Adipose tissue (tissue), 3 donors: ENCODE measurements around the gene SPINK6. TPM values are rescaled to one million over a fixed set of nuclear protein-coding genes. Genes with fewer than 3 reads are reported as not detected.

Source experiments
- H3K27ac ChIP-seq: one replicate; pipeline ENCODE4 v1.5.1; 2013; ENCODE audit warnings: low read depth, low read length
- WGBS, 3 donors: extraction: QIAGEN DNeasy Blood & Tissue Kit; methylation state at CpG; one replicate each; pipeline ENCODE4 v1.1.7; 2013; 5-methylcytosine and 5-hydroxymethylcytosine counted together
- polyA plus RNA-seq, 3 donors: library from polyadenylated mRNA; stranded (reverse); fragments of 200-250 nt; gene quantifications; one replicate each; pipeline ENCODE4 v1.2.3, GENCODE V29; 2013
- donor health status: healthy with polysubstance abuse.
- donor health status: Bipolar disorder and iron deficiency.
- donor health status: healthy.

SPINK6 gene
- polyA plus RNA-seq, 3 donors = 0.42 TPM; not detected in 2

GRCh38 chr5:148209151-148209770 lies 6.4 kb downstream of the SPINK6 start:
- 32 to 63% (median 59%) methylated on average over 3 of the region's 3 CpGs for WGBS, 3 donors

DNA sequence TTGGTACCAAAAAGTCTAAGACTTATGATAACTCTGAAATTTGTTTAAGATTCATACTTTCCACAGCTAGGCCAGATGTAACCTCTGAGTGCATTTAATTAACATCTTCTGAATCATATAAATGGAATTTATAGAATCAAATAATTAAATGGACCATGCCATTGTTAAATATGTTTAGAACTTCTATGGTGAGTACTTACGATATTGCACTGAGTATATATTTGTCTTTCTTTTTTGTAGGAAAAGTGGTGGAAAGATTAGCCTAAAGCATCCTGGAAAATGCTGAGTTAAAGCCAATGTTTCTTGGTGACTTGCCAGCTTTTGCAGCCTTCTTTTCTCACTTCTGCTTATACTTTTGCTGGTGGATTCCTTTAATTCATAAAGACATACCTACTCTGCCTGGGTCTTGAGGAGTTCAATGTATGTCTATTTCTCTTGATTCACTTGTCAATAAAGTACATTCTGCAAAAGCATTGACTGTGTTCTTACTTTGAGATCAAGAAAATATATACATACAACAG lies 11.9 kb downstream of the SPINK6 start:
- H3K27ac ChIP-seq = no peak overlapping the region
- 66 to 76% (median 71%) methylated on average over 1 of the region's 1 CpG for WGBS, 3 donors

More at GRCh38 chr5:148209151-148209770, 6.4 kb downstream of the SPINK6 start:
- H3K27ac ChIP-seq = no peak overlapping the region

GRCh38 chr5:148221508-148221907 lies 18.7 kb downstream of the SPINK6 start:
- no peak overlapping the region for H3K27ac ChIP-seq
- WGBS, 3 donors = 73 to 81% (median 80%) methylated on average over 6 of the region's 6 CpGs

- no peak overlapping the region for H3K27ac ChIP-seq
- 53 to 76% (median 74%) methylated on average over 2 of the region's 2 CpGs for WGBS, 3 donors
Observed at GRCh38 chr5:148224117-148224742, 21.4 kb downstream of the SPINK6 start.

GRCh38 chr5:148228392-148228984 lies 25.6 kb downstream of the SPINK6 start:
- 89 to 92% (median 90%) methylated on average over 3 of the region's 3 CpGs for WGBS, 3 donors

DNA sequence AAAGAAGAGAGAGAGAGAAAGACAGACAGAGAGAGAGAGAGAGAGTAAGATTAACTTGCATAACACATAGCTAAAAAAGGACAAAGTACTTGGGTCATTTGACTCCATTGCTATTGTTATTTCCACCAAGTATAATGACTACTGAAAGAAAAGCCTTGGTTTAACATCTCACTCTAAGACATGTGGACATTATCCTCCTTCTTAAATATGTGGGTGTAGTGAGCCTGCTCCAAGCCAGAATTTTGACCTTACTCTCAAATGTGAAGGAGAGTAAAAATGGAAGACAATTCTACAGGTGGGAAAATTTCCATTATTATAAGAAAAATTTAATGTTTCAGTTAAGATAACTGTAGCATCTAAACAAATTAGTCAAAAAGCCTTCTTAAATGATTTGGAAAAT lies 27.0 kb downstream of the SPINK6 start:
- no peak overlapping the region for H3K27ac ChIP-seq

More at GRCh38 chr5:148228392-148228984, 25.6 kb downstream of the SPINK6 start:
- no peak overlapping the region for H3K27ac ChIP-seq

DNA sequence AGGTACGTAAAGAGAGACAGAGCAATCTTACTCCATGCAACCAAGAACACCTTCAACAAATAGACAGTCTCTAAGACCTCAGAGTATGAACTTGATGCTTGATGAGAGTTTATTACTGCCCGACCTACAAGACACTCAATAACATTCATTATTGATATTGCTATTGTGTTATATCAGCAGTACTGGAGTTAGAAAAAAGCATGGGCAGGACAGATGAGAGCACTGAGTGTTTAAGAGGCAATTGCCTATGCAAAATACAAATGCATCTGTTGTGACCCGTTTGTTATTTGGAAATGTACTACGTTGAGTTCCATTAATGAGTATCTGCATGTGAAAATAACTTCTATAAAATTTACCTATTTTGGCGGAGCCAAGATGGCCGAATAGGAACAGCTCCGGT lies 27.4 kb downstream of the SPINK6 start:
- 92 to 95% (median 94%) methylated on average over 7 of the region's 7 CpGs for WGBS, 3 donors
- H3K27ac ChIP-seq = no peak overlapping the region

DNA sequence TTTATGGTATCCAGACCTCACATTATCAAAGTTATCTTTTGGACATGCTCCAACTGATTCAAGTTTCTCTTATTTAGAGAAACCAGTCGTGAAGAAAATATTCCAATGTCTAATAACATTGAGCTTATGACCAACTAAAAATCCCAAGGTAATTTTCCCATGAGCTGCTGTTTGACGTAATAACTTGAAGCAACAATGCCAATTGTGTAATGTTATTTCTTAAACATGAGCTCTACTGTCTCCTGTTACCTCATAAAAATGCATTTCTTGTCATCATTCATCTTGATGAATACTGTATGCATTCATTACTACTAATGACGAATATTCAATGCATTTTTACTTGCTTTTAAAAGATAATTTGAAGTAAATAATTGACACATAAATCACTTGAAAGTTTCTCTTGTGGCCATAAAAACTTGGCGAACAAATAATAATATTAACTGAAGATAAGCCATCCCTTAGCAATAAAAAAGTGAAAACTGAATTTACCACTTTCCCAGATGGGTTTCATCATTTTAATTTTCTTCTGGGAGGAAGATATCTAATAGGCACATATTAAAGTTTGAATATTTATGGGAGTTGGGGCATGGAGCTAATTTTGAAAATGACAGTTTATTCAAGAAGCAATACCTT lies 35.1 kb downstream of the SPINK6 start:
- WGBS, 3 donors = 36 to 42% (median 37%) methylated on average over 4 of the region's 4 CpGs
- no peak overlapping the region for H3K27ac ChIP-seq

DNA sequence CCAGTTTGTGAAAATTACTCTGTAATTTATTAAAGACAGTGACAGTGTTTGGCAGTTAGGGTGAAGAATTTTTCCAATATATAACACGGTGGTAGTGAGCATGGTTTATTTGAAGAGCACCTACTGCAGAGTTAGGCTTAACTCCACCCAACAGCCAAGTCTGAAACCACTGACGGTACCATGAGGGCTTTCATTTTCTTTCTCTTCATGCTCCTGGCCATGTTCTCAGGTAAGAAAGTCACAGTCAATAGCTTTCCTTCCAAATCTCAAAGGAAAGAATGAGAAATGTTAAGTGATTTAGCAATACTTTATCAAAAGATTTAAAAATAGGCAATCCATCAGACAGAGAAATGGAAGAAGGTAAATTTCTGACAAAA lies 35.6 kb downstream of the SPINK6 start, which contains the start of gene MARCOL:
Gene MARCOL (plus strand): TSS at position 108 of the 377 bp plus-strand sequence. CDS start 73 bp downstream, at position 181.
- WGBS, 3 donors = 41 to 65% (median 54%) methylated on average over 2 of the region's 2 CpGs
- H3K27ac ChIP-seq = no peak within 1 kb of the TSS

DNA sequence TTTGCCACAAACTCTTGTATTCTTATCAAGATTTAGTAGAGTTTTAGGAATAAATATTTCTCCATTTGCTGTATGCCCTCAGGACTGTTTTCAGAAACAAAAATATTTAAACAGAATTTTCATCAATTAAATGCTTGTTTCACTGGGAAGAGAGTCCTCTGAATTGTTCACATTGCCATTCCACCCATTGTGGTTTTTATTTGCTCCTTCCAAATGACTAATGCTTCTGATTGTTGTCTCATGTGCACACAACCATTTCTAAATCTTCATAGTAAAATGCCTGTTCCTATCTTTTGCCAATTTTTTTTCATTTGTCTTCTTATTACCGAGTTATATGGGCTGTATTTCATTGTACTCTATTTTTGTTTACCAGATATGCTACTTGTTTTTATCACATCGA lies 46.1 kb downstream of the SPINK6 start:
- 81 to 83% (median 82%) methylated on average over 2 of the region's 2 CpGs for WGBS, 3 donors
- no peak overlapping the region for H3K27ac ChIP-seq

GRCh38 chr5:148255456-148255855 lies 52.6 kb downstream of the SPINK6 start:
- H3K27ac ChIP-seq = no peak overlapping the region

DNA sequence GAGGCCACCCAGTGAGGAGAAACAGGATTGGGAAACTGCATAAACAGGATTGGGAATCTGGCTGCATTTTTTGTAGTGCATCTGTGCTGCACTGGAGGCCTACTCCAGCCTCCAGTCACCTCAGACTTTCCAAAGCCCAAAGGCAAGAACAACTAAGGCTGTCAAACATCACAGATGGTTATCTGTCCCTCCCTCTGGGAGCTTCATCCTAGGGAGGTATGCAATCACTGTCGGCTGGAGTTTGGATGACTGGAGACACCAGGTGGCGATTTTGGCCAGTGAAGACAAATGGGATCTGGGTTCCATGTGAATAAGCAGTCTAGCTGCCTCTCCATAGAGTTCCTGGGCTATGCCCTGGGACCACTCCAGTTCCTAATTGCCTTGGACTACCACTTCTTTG lies 56.4 kb downstream of the SPINK6 start:
- H3K27ac ChIP-seq = no peak overlapping the region
- 66 to 80% (median 77%) methylated on average over 2 of the region's 2 CpGs for WGBS, 3 donors

DNA sequence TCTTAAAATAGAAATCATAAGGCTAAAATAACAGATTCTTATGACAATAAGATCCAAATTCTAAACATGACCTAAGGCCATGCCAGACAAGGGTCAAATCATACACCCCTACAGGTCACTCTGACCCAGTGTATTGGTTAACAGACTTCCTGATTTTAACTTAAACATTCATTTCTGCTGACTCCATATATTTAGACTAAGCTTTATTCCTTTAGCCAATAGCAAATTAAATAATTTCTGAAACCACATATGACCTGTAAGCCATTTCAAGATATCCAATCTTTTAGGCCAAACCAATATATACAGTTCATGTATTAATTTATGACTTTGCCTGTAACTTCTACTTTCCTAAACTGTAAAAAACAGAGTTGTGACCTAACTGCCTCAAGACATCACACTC lies 58.4 kb downstream of the SPINK6 start:
- H3K27ac ChIP-seq = no peak overlapping the region

Other genes starting within 250 kb of the SPINK6 start
- gene SPINK5, start 139.1 kb upstream of the SPINK6 start, polyA plus RNA-seq = 1 to 10 TPM in 1 of 3 donors, under 1 TPM in 2; 0.41 to 1.2 (median 0.98) TPM
- gene SPINK14, start 34.5 kb upstream of the SPINK6 start, polyA plus RNA-seq = not detected
- gene MARCOL, start 35.5 kb downstream of the SPINK6 start, polyA plus RNA-seq = not detected
- gene SPINK13, start 65.8 kb downstream of the SPINK6 start, polyA plus RNA-seq = under 1 TPM in 1 of 3 donors, not detected in 2; 0.15 TPM
- gene SPINK7, start 109.4 kb downstream of the SPINK6 start, polyA plus RNA-seq = 1 to 10 TPM in 1 of 3 donors, not detected in 2; 2.0 TPM
- not detected for gene SPINK9, start 132.5 kb downstream of the SPINK6 start, polyA plus RNA-seq
- gene FBXO38, start 180.9 kb downstream of the SPINK6 start, polyA plus RNA-seq = 10 to 100 TPM in 2 of 3 donors, 1 to 10 TPM in 1; 6.9 to 13.0 (median 12.4) TPM